Thyroid gland (tissue), 4 donors: ENCODE measurements around the gene ARL6.

ENCODE experiments used
- POLR2A ChIP-seq, 2 donors: fragments of 450-650 bp; IDR thresholded peaks; one replicate each; pipeline ENCODE4 v1.6.1; 2017; ENCODE audit warnings: antibody characterized with exemption in 2 of 2, mild to moderate bottlenecking in 2 of 2, moderate library complexity in 1 of 2
- TF ChIP-seq, protein P1 (sequence below), 6 experiments: fragments of 200-600 bp in 3 of 6; fragments of 450-650 bp in 3 of 6; sonication (generic) in 3 of 6; IDR thresholded peaks; one replicate each; pipeline ENCODE4 v1.5.1; 2016 to 2019; ENCODE audit warnings: antibody characterized with exemption in 6 of 6, mild to moderate bottlenecking in 2 of 6, inconsistent platforms in 1 of 6, moderate library complexity in 1 of 6

DNA sequence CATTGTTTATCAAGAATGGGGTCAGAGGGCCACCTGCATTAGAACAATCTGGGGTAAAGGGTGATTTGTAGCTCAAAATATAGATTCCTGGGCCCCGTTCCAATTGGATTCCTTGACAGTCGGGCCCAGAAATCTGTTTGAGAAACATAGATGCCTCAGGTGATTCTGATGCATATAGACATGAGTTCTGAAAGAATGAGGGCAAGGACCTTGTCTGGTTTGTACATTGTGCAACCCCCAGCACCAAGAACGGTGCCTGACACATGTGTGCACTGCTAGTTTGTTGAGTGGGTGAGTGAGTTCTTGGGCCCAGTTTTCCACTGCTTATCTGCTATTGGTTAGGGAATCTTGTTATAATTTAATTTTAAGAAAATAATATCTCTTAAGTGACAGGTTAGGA lies 73.8 kb downstream of the ARL6 start:
- TF ChIP-seq, protein P1, sequence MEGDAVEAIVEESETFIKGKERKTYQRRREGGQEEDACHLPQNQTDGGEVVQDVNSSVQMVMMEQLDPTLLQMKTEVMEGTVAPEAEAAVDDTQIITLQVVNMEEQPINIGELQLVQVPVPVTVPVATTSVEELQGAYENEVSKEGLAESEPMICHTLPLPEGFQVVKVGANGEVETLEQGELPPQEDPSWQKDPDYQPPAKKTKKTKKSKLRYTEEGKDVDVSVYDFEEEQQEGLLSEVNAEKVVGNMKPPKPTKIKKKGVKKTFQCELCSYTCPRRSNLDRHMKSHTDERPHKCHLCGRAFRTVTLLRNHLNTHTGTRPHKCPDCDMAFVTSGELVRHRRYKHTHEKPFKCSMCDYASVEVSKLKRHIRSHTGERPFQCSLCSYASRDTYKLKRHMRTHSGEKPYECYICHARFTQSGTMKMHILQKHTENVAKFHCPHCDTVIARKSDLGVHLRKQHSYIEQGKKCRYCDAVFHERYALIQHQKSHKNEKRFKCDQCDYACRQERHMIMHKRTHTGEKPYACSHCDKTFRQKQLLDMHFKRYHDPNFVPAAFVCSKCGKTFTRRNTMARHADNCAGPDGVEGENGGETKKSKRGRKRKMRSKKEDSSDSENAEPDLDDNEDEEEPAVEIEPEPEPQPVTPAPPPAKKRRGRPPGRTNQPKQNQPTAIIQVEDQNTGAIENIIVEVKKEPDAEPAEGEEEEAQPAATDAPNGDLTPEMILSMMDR (IDR thresholded peaks at IDR 0.05) = no peak
- TF ChIP-seq POLR2A (IDR thresholded peaks at IDR 0.05) = no peak
